HEK293 (cell line): ENCODE measurements around the gene RFX4.
A peak's percentile ranks its signal among the peaks of the same experiment; 100 is the strongest.

ENCODE experiments used
- CTCF ChIA-PET: fragments of 350-600 bp; formaldehyde crosslinking; extraction: SDS; loops from one replicate; lab custom pipeline; 2021; ENCODE audit warnings: antibody characterized with exemption; lab: Yijun Ruan, JAX
- POLR2A ChIA-PET: fragments of 300-600 bp; formaldehyde crosslinking; extraction: SDS; loops from one replicate; lab custom pipeline; 2020; ENCODE audit warnings: antibody characterized with exemption, inconsistent platforms; lab: Yijun Ruan, JAX
- H3K27ac ChIP-seq: fragments of 200-500 bp; sonication (Bioruptor generic); 2 replicates; pipeline ENCODE4 v1.5.1; 2014; ENCODE audit warnings: low read depth, low read length, control low read depth, inconsistent platforms; ENCODE audit errors: extremely low read depth
- H3K36me3 ChIP-seq, 2 experiments: fragments of 200-500 bp in 1 of 2; sonication (Bioruptor generic) in 1 of 2; 1 replicate in 1 of 2; 2 replicates in 1 of 2; pipeline ENCODE4 v1.5.1; 2014 to 2017; ENCODE audit warnings: inconsistent platforms in 2 of 2, low read length in 2 of 2; ENCODE audit not compliant: control insufficient read depth in 2 of 2, insufficient read depth in 1 of 2
- H3K4me1 ChIP-seq: fragments of 200-500 bp; sonication (Bioruptor generic); 2 replicates; pipeline ENCODE4 v1.5.1; 2014; ENCODE audit warnings: mild to moderate bottlenecking, low read length, inconsistent platforms; ENCODE audit not compliant: control insufficient read depth, insufficient read depth
- H3K4me3 ChIP-seq: 2 replicates; pipeline ENCODE4 v1.5.1; 2011; ENCODE audit warnings: low read depth, mild to moderate bottlenecking, control low read depth, low read length, moderate library complexity
- H3K9me3 ChIP-seq: fragments of 200-500 bp; sonication (Bioruptor generic); 2 replicates; pipeline ENCODE4 v1.5.1; 2014; ENCODE audit warnings: low read depth, low read length, inconsistent platforms; ENCODE audit not compliant: control insufficient read depth, insufficient read depth
- ELK4 ChIP-seq: IDR thresholded peaks from 2 replicates; pipeline ENCODE4 v1.6.1; 2011; ENCODE audit warnings: mild to moderate bottlenecking, low read depth, low read length, borderline replicate concordance
- GLI2 ChIP-seq: fragments of 450-650 bp; formaldehyde crosslinking; IDR thresholded peaks from 2 replicates; pipeline ENCODE4; 2017; ENCODE audit warnings: missing biosample characterization, missing genetic modification characterization, low read depth, borderline replicate concordance
- HOXD13 ChIP-seq: sonication (generic); formaldehyde crosslinking; IDR thresholded peaks from 2 replicates; pipeline ENCODE4 v1.8.0; 2022; ENCODE audit warnings: missing genetic modification reagents, borderline replicate concordance
- OSR2 ChIP-seq: fragments of 450-650 bp; formaldehyde crosslinking; IDR thresholded peaks from 2 replicates; pipeline ENCODE4 v1.5.1; 2016; ENCODE audit warnings: missing biosample characterization, missing genetic modification characterization
- OVOL3 ChIP-seq: fragments of 450-650 bp; formaldehyde crosslinking; IDR thresholded peaks from 2 replicates; pipeline ENCODE4 v1.5.1; 2016; ENCODE audit warnings: missing biosample characterization, missing genetic modification characterization
- SP7 ChIP-seq: fragments of 450-650 bp; formaldehyde crosslinking; IDR thresholded peaks from 2 replicates; pipeline ENCODE4 v1.5.1; 2016; ENCODE audit warnings: missing biosample characterization, missing genetic modification characterization
- ZIC2 ChIP-seq: fragments of 450-650 bp; formaldehyde crosslinking; IDR thresholded peaks from 2 replicates; pipeline ENCODE4 v1.5.1; 2016; ENCODE audit warnings: missing biosample characterization, missing genetic modification characterization
- ZNF112 ChIP-seq: fragments of 450-650 bp; formaldehyde crosslinking; IDR thresholded peaks from 2 replicates; pipeline ENCODE4 v1.5.0; 2017; ENCODE audit warnings: missing biosample characterization, missing genetic modification characterization
- ZNF155 ChIP-seq: fragments of 450-650 bp; formaldehyde crosslinking; IDR thresholded peaks from 2 replicates; pipeline ENCODE4 v1.5.1; 2016; ENCODE audit warnings: missing biosample characterization, missing genetic modification characterization
- ZNF266 ChIP-seq: fragments of 450-650 bp; formaldehyde crosslinking; IDR thresholded peaks from 2 replicates; pipeline ENCODE4 v1.5.1; 2016; ENCODE audit warnings: missing biosample characterization, missing genetic modification characterization, low read depth
- ZNF280C ChIP-seq: fragments of 450-650 bp; formaldehyde crosslinking; IDR thresholded peaks from 2 replicates; pipeline ENCODE4 v1.5.1; 2016; ENCODE audit warnings: missing biosample characterization, missing genetic modification characterization
- ZNF311 ChIP-seq: fragments of 450-650 bp; formaldehyde crosslinking; IDR thresholded peaks from 2 replicates; pipeline ENCODE4 v1.5.1; 2017; ENCODE audit warnings: missing biosample characterization, missing genetic modification characterization, borderline replicate concordance
- ZNF324 ChIP-seq: fragments of 450-650 bp; formaldehyde crosslinking; IDR thresholded peaks from 2 replicates; pipeline ENCODE4 v1.5.1; 2016; ENCODE audit warnings: missing biosample characterization, missing genetic modification characterization
- ZNF341 ChIP-seq: fragments of 450-650 bp; formaldehyde crosslinking; IDR thresholded peaks from 2 replicates; pipeline ENCODE4; 2016; ENCODE audit warnings: low read depth, missing biosample characterization, missing genetic modification characterization
- ZNF362 ChIP-seq: fragments of 450-650 bp; formaldehyde crosslinking; IDR thresholded peaks from 2 replicates; pipeline ENCODE4 v1.5.1; 2016; ENCODE audit warnings: missing biosample characterization, missing genetic modification characterization
- ZNF366 ChIP-seq: fragments of 450-650 bp; formaldehyde crosslinking; conservative IDR thresholded peaks from 2 replicates; pipeline ENCODE4 v1.5.1; 2016; ENCODE audit warnings: missing biosample characterization, missing genetic modification characterization
- ZNF398 ChIP-seq: fragments of 450-650 bp; formaldehyde crosslinking; IDR thresholded peaks from 2 replicates; pipeline ENCODE4 v1.5.1; 2017; ENCODE audit warnings: missing biosample characterization, missing genetic modification characterization
- ZNF449 ChIP-seq: fragments of 450-650 bp; formaldehyde crosslinking; IDR thresholded peaks from 2 replicates; pipeline ENCODE4 v1.5.1; 2017; ENCODE audit warnings: missing biosample characterization, mild to moderate bottlenecking, missing genetic modification characterization, moderate library complexity
- ZNF530 ChIP-seq: fragments of 450-650 bp; formaldehyde crosslinking; IDR thresholded peaks from 2 replicates; pipeline ENCODE4 v1.5.1; 2016; ENCODE audit warnings: low read depth, missing biosample characterization, missing genetic modification characterization
- ZNF658 ChIP-seq: fragments of 450-650 bp; formaldehyde crosslinking; IDR thresholded peaks from 2 replicates; pipeline ENCODE4; 2016; ENCODE audit warnings: missing biosample characterization, missing genetic modification characterization
- ZNF777 ChIP-seq: fragments of 450-650 bp; formaldehyde crosslinking; IDR thresholded peaks from 2 replicates; pipeline ENCODE4 v1.5.1; 2017; ENCODE audit warnings: missing biosample characterization, missing genetic modification characterization, borderline replicate concordance
- ZNF785 ChIP-seq: fragments of 450-650 bp; formaldehyde crosslinking; IDR thresholded peaks from 2 replicates; pipeline ENCODE4 v1.5.1; 2016; ENCODE audit warnings: missing biosample characterization, missing genetic modification characterization
- ZNF843 ChIP-seq: fragments of 450-650 bp; formaldehyde crosslinking; IDR thresholded peaks from 2 replicates; pipeline ENCODE4 v1.5.1; 2016; ENCODE audit warnings: missing biosample characterization, missing genetic modification characterization
- ZSCAN18 ChIP-seq: fragments of 450-650 bp; formaldehyde crosslinking; IDR thresholded peaks from 2 replicates; pipeline ENCODE4 v1.5.1; 2016; ENCODE audit warnings: missing biosample characterization, missing genetic modification characterization
- ZSCAN4 ChIP-seq: fragments of 450-650 bp; formaldehyde crosslinking; IDR thresholded peaks from 2 replicates; pipeline ENCODE4 v1.5.1; 2017; ENCODE audit warnings: missing biosample characterization, missing genetic modification characterization

RFX4 gene

GRCh38 chr12:106767954-106768822 is 185.4 kb downstream of the RFX4 start:
- POLR2A ChIA-PET, result no interaction called here
- TF ChIP-seq ZIC2 (tag by site-specific recombination) (peak; percentile 67), ZNF449 (tag by site-specific recombination) (no peak), ZNF658 (tag by site-specific recombination) (no peak), ZNF341 (peak; percentile 39), ZNF324 (tag by site-specific recombination) (peak; percentile 22; the same call in 1 of the 2 replicates), ZNF280C (tag by site-specific recombination) (no peak), GLI2 (no peak), ZNF530 (tag by site-specific recombination) (no peak), HOXD13 (CRISPR knock-in tag) (no peak), OSR2 (peak; percentile 24; the same call in 1 of the 2 replicates), ZNF112 (tag by site-specific recombination) (no peak), ZSCAN18 (tag by site-specific recombination) (no peak), ZNF366 (tag by site-specific recombination) (peak; percentile 22; the same call in 1 of the 2 replicates), ZNF398 (tag by site-specific recombination) (0 out of 2 replicates have a peak, but pooled peaks have one; percentile 8), ZNF777 (tag by site-specific recombination) (no peak), ZNF155 (tag by site-specific recombination) (no peak), ZNF843 (tag by site-specific recombination) (peak; percentile 49), ZNF785 (tag by site-specific recombination) (no peak), ZNF311 (tag by site-specific recombination) (no peak), ZNF362 (tag by site-specific recombination) (peak; percentile 92), ELK4 (no peak), ZSCAN4 (tag by site-specific recombination) (no peak), SP7 (tag by site-specific recombination) (0 out of 2 replicates have a peak, but pooled peaks have one; percentile 44), OVOL3 (tag by site-specific recombination) (no peak), ZNF266 (tag by site-specific recombination) (no peak)

More at GRCh38 chr12:106767954-106768822, 185.4 kb downstream of the RFX4 start:
- Histone ChIP-seq H3K27ac (no peak overlapping the region), H3K4me3 (no peak overlapping the region), H3K4me1 (peaks cover 17% of the 10 kb centered on the region), H3K9me3 (no peaks in the 10 kb centered on the region), H3K36me3 (no peaks in the 10 kb centered on the region)
- CTCF ChIA-PET, result interaction anchor here (0.6 to 3.0 kb wide), 2 partner anchors 151 to 411 kb away, joined by 4 to 12 read pairs; no protein-coding TSS in a partner anchor
